H1 (cell line): ENCODE results near the gene DGKA. TPM values are rescaled to one million over a fixed set of nuclear protein-coding genes. Genes with fewer than 3 reads are reported as not detected.

Experiments
- CTCF ChIA-PET: fragments of 300-600 bp; sonication (Branson Sonifier 250); formaldehyde crosslinking; loops from one replicate; lab custom pipeline; 2021; ENCODE audit not compliant: partially characterized antibody; lab: Charles Lee
- POLR2A ChIA-PET: fragments of 300-600 bp; sonication (Branson Sonifier 250); formaldehyde crosslinking; loops from one replicate; lab custom pipeline; 2021; ENCODE audit warnings: inconsistent platforms; ENCODE audit not compliant: partially characterized antibody; lab: Charles Lee
- DNase-seq, 2 experiments: peaks; one replicate each; pipeline versions ENCODE4 v3.0.0 to v3.0.0-alpha.2; 2010 to 2022; ENCODE audit warnings: low spot score in 2 of 2, low read depth in 1 of 2, mixed read lengths in 1 of 2
- FAIRE-seq: peaks from 2 replicates; lab custom pipeline; 2011; peaks lifted over from hg19 to GRCh38; lab: Jason Lieb, UNC
- H2AFZ ChIP-seq: 2 replicates; pipeline ENCODE4 v1.8.1; 2012; ENCODE audit warnings: low read length, inconsistent platforms
- H2AK5ac ChIP-seq: 2 replicates; pipeline ENCODE4 v1.6.1; 2013; ENCODE audit warnings: low read depth, low read length
- H2BK120ac ChIP-seq: replicated peaks from 2 replicates; pipeline ENCODE3; 2013; ENCODE audit warnings: low read depth, low read length, inconsistent platforms
- H2BK12ac ChIP-seq: 2 replicates; pipeline ENCODE4 v1.6.1; 2013; ENCODE audit warnings: low read depth, low read length
- H2BK15ac ChIP-seq: 2 replicates; pipeline ENCODE4 v1.6.1; 2013; ENCODE audit warnings: low read length
- H2BK20ac ChIP-seq: 2 replicates; pipeline ENCODE4 v1.6.1; 2013; ENCODE audit warnings: low read length
- H2BK5ac ChIP-seq: 2 replicates; pipeline ENCODE4 v1.6.1; 2013; ENCODE audit warnings: low read depth, low read length
- H3K14ac ChIP-seq: 2 replicates; pipeline ENCODE4 v1.6.1; 2013; ENCODE audit warnings: inconsistent platforms; ENCODE audit not compliant: insufficient read length
- H3K18ac ChIP-seq: 2 replicates; pipeline ENCODE4 v1.6.1; 2013; ENCODE audit warnings: low read length; ENCODE audit errors: extremely low read depth
- H3K23ac ChIP-seq: 2 replicates; pipeline ENCODE4 v1.6.1; 2013; ENCODE audit warnings: inconsistent platforms; ENCODE audit not compliant: insufficient read length
- H3K23me2 ChIP-seq: 2 replicates; pipeline ENCODE4 v1.6.1; 2013; ENCODE audit warnings: low read depth, low read length
- H3K27ac ChIP-seq: 2 replicates; pipeline ENCODE4 v1.6.1; 2011; ENCODE audit warnings: low read depth, low read length, inconsistent platforms
- H3K27me3 ChIP-seq, 4 experiments: replicated peaks in 1 of 4; 1 replicate in 1 of 4; 2 replicates in 3 of 4; pipeline versions ENCODE4 v1.6.1 to v1.8.1; 2011 to 2013; ENCODE audit warnings: low read length in 3 of 4, mild to moderate bottlenecking in 3 of 4, inconsistent platforms in 2 of 4, mixed read lengths in 2 of 4, moderate library complexity in 1 of 4; ENCODE audit not compliant: control insufficient read depth in 3 of 4, insufficient read depth in 3 of 4; ENCODE audit errors: extremely low read depth in 1 of 4
- H3K36me3 ChIP-seq, 4 experiments: 2 replicates each; pipeline versions ENCODE4 v1.6.1 to v1.8.1; 2011 to 2013; ENCODE audit warnings: mild to moderate bottlenecking in 4 of 4, low read length in 3 of 4, moderate library complexity in 2 of 4, control low read depth in 1 of 4, inconsistent platforms in 1 of 4; ENCODE audit not compliant: insufficient read depth in 4 of 4, control insufficient read depth in 2 of 4
- H3K4ac ChIP-seq: replicated peaks from 2 replicates; pipeline ENCODE3; 2013; ENCODE audit warnings: low read length, low read depth, mixed read lengths, inconsistent platforms; ENCODE audit not compliant: insufficient read length
- H3K4me1 ChIP-seq, 4 experiments: replicated peaks in 1 of 4; 1 replicate in 1 of 4; 2 replicates in 3 of 4; pipeline versions ENCODE4 v1.6.1 to v1.8.1; 2011 to 2013; ENCODE audit warnings: low read length in 3 of 4, inconsistent platforms in 2 of 4, mixed read lengths in 1 of 4; ENCODE audit not compliant: insufficient read depth in 4 of 4, control insufficient read depth in 3 of 4
- H3K4me2 ChIP-seq, 2 experiments: 2 replicates each; pipeline versions ENCODE4 v1.6.1 to v1.8.1; 2011 to 2013; ENCODE audit warnings: low read depth in 2 of 2, low read length in 2 of 2, control low read depth in 1 of 2, inconsistent platforms in 1 of 2, mild to moderate bottlenecking in 1 of 2; ENCODE audit not compliant: insufficient read depth in 1 of 2
- H3K4me3 ChIP-seq, 4 experiments: fragments of 200-600, 300-600 bp in 1 of 4; sonication (generic), shearing (Covaris generic), sonication (Bioruptor Twin) in 1 of 4; 2 replicates each; pipeline versions ENCODE4 v1.5.1 to v1.8.1; 2011 to 2016; ENCODE audit warnings: low read length in 4 of 4, low read depth in 3 of 4, control low read depth in 2 of 4, inconsistent platforms in 2 of 4, mild to moderate bottlenecking in 2 of 4, mixed read lengths in 1 of 4, moderate library complexity in 1 of 4; ENCODE audit not compliant: insufficient read depth in 2 of 4; ENCODE audit errors: extremely low read depth in 1 of 4
- H3K56ac ChIP-seq: replicated peaks from 2 replicates; pipeline ENCODE3; 2013; ENCODE audit warnings: low read depth, mild to moderate bottlenecking, mixed read lengths, low read length, inconsistent platforms; ENCODE audit not compliant: insufficient read length
- H3K79me1 ChIP-seq: 2 replicates; pipeline ENCODE4 v1.6.1; 2013; ENCODE audit warnings: low read depth, low read length, control low read depth
- H3K79me2 ChIP-seq, 2 experiments: 2 replicates each; pipeline versions ENCODE4 v1.6.1 to v1.8.1; 2012 to 2013; ENCODE audit warnings: low read length in 2 of 2, mild to moderate bottlenecking in 2 of 2, inconsistent platforms in 1 of 2; ENCODE audit not compliant: insufficient read depth in 2 of 2, control insufficient read depth in 1 of 2
- H3K9ac ChIP-seq, 4 experiments: replicated peaks in 1 of 4; 1 replicate in 1 of 4; 2 replicates in 3 of 4; pipeline versions ENCODE4 v1.6.1 to v1.8.1; 2011 to 2013; ENCODE audit warnings: low read depth in 3 of 4, low read length in 3 of 4, control low read depth in 2 of 4, mild to moderate bottlenecking in 2 of 4, moderate library complexity in 2 of 4, inconsistent platforms in 1 of 4; ENCODE audit errors: extremely low read depth in 1 of 4
- H3K9me3 ChIP-seq, 2 experiments: 2 replicates each; pipeline versions ENCODE4 v1.6.1 to v1.8.1; 2012 to 2013; ENCODE audit warnings: mild to moderate bottlenecking in 2 of 2, moderate library complexity in 2 of 2, control low read depth in 1 of 2, inconsistent platforms in 1 of 2, low read depth in 1 of 2, low read length in 1 of 2, mixed read lengths in 1 of 2; ENCODE audit not compliant: insufficient read depth in 2 of 2
- H4K20me1 ChIP-seq, 2 experiments: replicated peaks in 1 of 2; 2 replicates each; pipeline versions ENCODE3 to v1.8.1; 2011 to 2013; ENCODE audit warnings: inconsistent platforms in 2 of 2, low read length in 2 of 2, mild to moderate bottlenecking in 1 of 2; ENCODE audit not compliant: insufficient read depth in 2 of 2, control insufficient read depth in 1 of 2
- H4K5ac ChIP-seq: 2 replicates; pipeline ENCODE4 v1.6.1; 2013; ENCODE audit warnings: low read length, low read depth, mixed read lengths, inconsistent platforms; ENCODE audit not compliant: insufficient read length
- H4K8ac ChIP-seq: 2 replicates; pipeline ENCODE4 v1.8.0; 2013; ENCODE audit warnings: mild to moderate bottlenecking, moderate library complexity, low read length, inconsistent platforms; ENCODE audit not compliant: insufficient read depth; ENCODE audit errors: extremely low read depth
- H4K91ac ChIP-seq: replicated peaks from 2 replicates; pipeline ENCODE3; 2013; ENCODE audit warnings: low read length, mixed read lengths, inconsistent platforms; ENCODE audit not compliant: insufficient read length
- CBX5 ChIP-seq: fragments of 300-800, 300-1000 bp; sonication (generic); IDR thresholded peaks from 2 replicates; pipeline ENCODE4 v1.7.1; 2016; ENCODE audit warnings: antibody characterized with exemption, low read length, low read depth
- CREB1 ChIP-seq: IDR thresholded peaks from 2 replicates; pipeline ENCODE4 v1.6.1; 2012; ENCODE audit warnings: inconsistent platforms
- CTBP2 ChIP-seq: IDR thresholded peaks from 2 replicates; pipeline ENCODE4 v1.7.0; 2011; ENCODE audit warnings: borderline replicate concordance, mild to moderate bottlenecking, moderate library complexity, mixed read lengths, low read length; ENCODE audit not compliant: insufficient read depth, insufficient read length
- HDAC6 ChIP-seq: IDR thresholded peaks from one replicate; pipeline ENCODE4 v1.7.1; 2012; ENCODE audit warnings: low read depth, mild to moderate bottlenecking, inconsistent platforms, low read length, moderate library complexity
- JUN ChIP-seq: IDR thresholded peaks from 2 replicates; pipeline ENCODE4 v1.6.1; 2011; ENCODE audit warnings: low read depth, mild to moderate bottlenecking, improper control_type of control experiment, low read length
- KDM1A ChIP-seq: fragments of 200-600, 300-600 bp; sonication (generic); IDR thresholded peaks from 2 replicates; pipeline ENCODE4 v1.7.1; 2016; ENCODE audit warnings: mild to moderate bottlenecking, low read length, borderline replicate concordance
- KDM5A ChIP-seq: fragments of 200-600 bp; IDR thresholded peaks from 2 replicates; pipeline ENCODE4 v1.7.1; 2012; ENCODE audit warnings: mild to moderate bottlenecking, low read length, inconsistent platforms, mixed read lengths
- RAD21 ChIP-seq, 2 experiments: IDR thresholded peaks in 1 of 2; conservative IDR thresholded peaks in 1 of 2; 2 replicates each; pipeline ENCODE4 v1.6.1; 2011; ENCODE audit warnings: low read depth in 2 of 2, low read length in 2 of 2, improper control_type of control experiment in 1 of 2, inconsistent platforms in 1 of 2, mild to moderate bottlenecking in 1 of 2, moderate library complexity in 1 of 2
- RFX5 ChIP-seq: IDR thresholded peaks from 2 replicates; pipeline ENCODE4 v1.6.1; 2011; ENCODE audit warnings: low read depth, low read length, improper control_type of control experiment, borderline replicate concordance
- SIN3A ChIP-seq, 2 experiments: IDR thresholded peaks in 1 of 2; conservative IDR thresholded peaks in 1 of 2; 2 replicates each; pipeline ENCODE4 v1.6.1; 2011 to 2012; ENCODE audit warnings: low read length in 2 of 2, improper control_type of control experiment in 1 of 2, low read depth in 1 of 2, mild to moderate bottlenecking in 1 of 2
- ZNF274 ChIP-seq: IDR thresholded peaks from 2 replicates; pipeline ENCODE4 v1.7.0; 2012; ENCODE audit warnings: low read length, borderline replicate concordance; ENCODE audit errors: extremely low read depth
- WGBS, 2 experiments: shearing (Covaris generic) in 1 of 2; methylation state at CpG; one replicate each; pipeline versions ENCODE4 v1.1.6 to v1.1.7; 2013 to 2015; ENCODE audit warnings: low lambda C conversion rate in 2 of 2, mixed read lengths in 2 of 2, inconsistent platforms in 1 of 2, low coverage in 1 of 2, missing lambda C conversion rate in 1 of 2; ENCODE audit not compliant: insufficient replicate concordance in 2 of 2, insufficient coverage in 1 of 2, insufficient read length in 1 of 2; ENCODE audit errors: extremely low coverage in 1 of 2, missing lambda C conversion rate in 1 of 2; 5-methylcytosine and 5-hydroxymethylcytosine counted together
- polyA plus RNA-seq, 7 experiments: library from polyadenylated mRNA; depleted of rRNA in 3 of 7; stranded (reverse) in 5 of 7; unstranded in 2 of 7; fragments of >200 nt in 5 of 7; fragments of 200-250 nt in 2 of 7; gene quantifications; 1 replicate in 5 of 7; 2 replicates in 1 of 7; 4 replicates in 1 of 7; pipeline versions ENCODE4 v1.2.1 to v1.2.3, GENCODE V29; 2011 to 2013; ENCODE audit warnings: missing spikeins in 2 of 7, mixed read lengths in 2 of 7
- total RNA-seq: library from RNA; stranded (reverse); fragmentation: NEBNext Ultra II Directional; extraction: Animal tissue kit (Norgen Biotek cat#: 25700); gene quantifications from 2 replicates; pipeline ENCODE4 v1.2.1, GENCODE V29; 2021
- TF ChIP-seq, protein P1 (sequence below): IDR thresholded peaks from 2 replicates; pipeline ENCODE4 v1.6.1; 2012; ENCODE audit warnings: inconsistent platforms
- TF ChIP-seq, protein P2 (sequence below): IDR thresholded peaks from 2 replicates; pipeline ENCODE4 v1.6.1; 2012; ENCODE audit warnings: inconsistent platforms

DGKA gene
- total and polyA plus RNA-seq, 2 of the 8 experiments (the other 6 are each of a cell fraction or from before 2014, with no cell fraction given), result 15.9 to 18.0 TPM

DNA sequence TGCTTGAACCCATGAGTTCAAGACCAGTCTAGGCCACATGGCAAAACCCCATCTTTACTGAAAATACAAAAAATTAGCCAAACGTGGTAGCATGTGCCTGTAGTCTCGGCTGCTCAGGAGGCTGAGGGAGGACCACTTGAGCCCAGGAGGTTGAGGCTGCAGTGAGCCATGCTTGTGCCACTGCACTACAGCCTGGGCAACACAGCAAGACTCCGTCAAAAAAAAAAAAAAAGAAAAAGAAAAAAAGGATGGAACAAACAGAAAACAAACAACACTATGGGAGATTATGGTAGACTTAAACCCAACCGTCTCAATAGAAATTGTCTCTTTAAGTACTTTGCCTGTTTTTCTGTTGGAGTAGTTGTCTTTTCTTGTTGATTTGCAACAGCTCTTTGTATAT lies 39.7 kb upstream of the DGKA start:
- no peak overlapping the region for H3K4me3 ChIP-seq
- H2BK20ac ChIP-seq, result no peak overlapping the region
- POLR2A ChIA-PET, result interaction anchor here (0.6 kb wide), 1 partner anchor 154 kb away, joined by 4 read pairs; no protein-coding TSS in a partner anchor
- TF ChIP-seq, protein P1, sequence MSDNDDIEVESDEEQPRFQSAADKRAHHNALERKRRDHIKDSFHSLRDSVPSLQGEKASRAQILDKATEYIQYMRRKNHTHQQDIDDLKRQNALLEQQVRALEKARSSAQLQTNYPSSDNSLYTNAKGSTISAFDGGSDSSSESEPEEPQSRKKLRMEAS, result no peak
- TF ChIP-seq, protein P2, sequence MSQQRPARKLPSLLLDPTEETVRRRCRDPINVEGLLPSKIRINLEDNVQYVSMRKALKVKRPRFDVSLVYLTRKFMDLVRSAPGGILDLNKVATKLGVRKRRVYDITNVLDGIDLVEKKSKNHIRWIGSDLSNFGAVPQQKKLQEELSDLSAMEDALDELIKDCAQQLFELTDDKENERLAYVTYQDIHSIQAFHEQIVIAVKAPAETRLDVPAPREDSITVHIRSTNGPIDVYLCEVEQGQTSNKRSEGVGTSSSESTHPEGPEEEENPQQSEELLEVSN, result no peak
- TF ChIP-seq KDM5A (no peak), ZNF274 (no peak), RFX5 (no peak), CBX5 (no peak), KDM1A (no peak), SIN3A (conservative IDR thresholded peaks at IDR 0.05 in 1 of 2, IDR thresholded peaks at IDR 0.05 in 1 of 2; ENCODE audit: low read depth in 1 of 2, low read length in 2 of 2) (no peak), RAD21 (IDR thresholded peaks at IDR 0.05 in 1 of 2, conservative IDR thresholded peaks at IDR 0.05 in 1 of 2; ENCODE audit: low read depth in 2 of 2, low read length in 2 of 2) (no peak), CTBP2 (no peak), HDAC6 (no peak), JUN (no peak), CREB1 (no peak)

More for the DNA sequence above, 39.7 kb upstream of the DGKA start:
- no peak overlapping the region for H2BK12ac ChIP-seq
- no peak overlapping the region for H3K4ac ChIP-seq
- H3K9me3 ChIP-seq, result no peaks in the 10 kb centered on the region
- no peak overlapping the region for H2AFZ ChIP-seq
- no peak overlapping the region for H2BK15ac ChIP-seq
- DNase-seq (no peak), FAIRE-seq (no peak)
- H3K79me2 ChIP-seq, result no peaks in the 10 kb centered on the region
- no peak overlapping the region for H3K23ac ChIP-seq
- no peak overlapping the region for H3K14ac ChIP-seq
- H2BK120ac ChIP-seq, result no peak overlapping the region
- no peak overlapping the region for H3K56ac ChIP-seq
- H3K79me1 ChIP-seq, result no peaks in the 10 kb centered on the region
- H4K8ac ChIP-seq, result no peak overlapping the region
- no peak overlapping the region for H3K4me2 ChIP-seq
- H3K4me1 ChIP-seq, result no peaks in the 10 kb centered on the region
- CTCF ChIA-PET, result interaction anchor here (0.6 kb wide), 1 partner anchor 33 kb away, joined by 3 read pairs; no protein-coding TSS in a partner anchor
- no peaks in the 10 kb centered on the region for H3K27me3 ChIP-seq
- H4K91ac ChIP-seq, result no peak overlapping the region
- H3K9ac ChIP-seq, result no peak overlapping the region
- no peaks in the 10 kb centered on the region for H3K23me2 ChIP-seq
- H2BK5ac ChIP-seq, result no peak overlapping the region
- no peaks in the 10 kb centered on the region for H3K36me3 ChIP-seq
- no peak overlapping the region for H3K18ac ChIP-seq
- WGBS, 2 experiments, result 80% methylated on average over 3 of the region's 4 CpGs; no CpG with 5 or more reads in 1 of the 2 experiments
- no peak overlapping the region for H4K5ac ChIP-seq
- H3K27ac ChIP-seq, result no peak overlapping the region
- H2AK5ac ChIP-seq, result no peak overlapping the region
- H4K20me1 ChIP-seq, result no peaks in the 10 kb centered on the region
